Hematopoietic multipotent progenitor cell treated with erythropoietin and hydrocortisone succinate and interleukin-3 and kit ligand, for 8 days (in vitro differentiated cells): ENCODE data around the gene ZSWIM4.
"Not testable (repeated sequence)": the region's sequence is repeated elsewhere in the genome, so short reads cannot be mapped to it uniquely, and the experiment has no call there.

Experiments
- DNase-seq: peaks from one replicate; pipeline ENCODE4 v3.0.0-alpha.2; 2015

ZSWIM4 gene

DNA sequence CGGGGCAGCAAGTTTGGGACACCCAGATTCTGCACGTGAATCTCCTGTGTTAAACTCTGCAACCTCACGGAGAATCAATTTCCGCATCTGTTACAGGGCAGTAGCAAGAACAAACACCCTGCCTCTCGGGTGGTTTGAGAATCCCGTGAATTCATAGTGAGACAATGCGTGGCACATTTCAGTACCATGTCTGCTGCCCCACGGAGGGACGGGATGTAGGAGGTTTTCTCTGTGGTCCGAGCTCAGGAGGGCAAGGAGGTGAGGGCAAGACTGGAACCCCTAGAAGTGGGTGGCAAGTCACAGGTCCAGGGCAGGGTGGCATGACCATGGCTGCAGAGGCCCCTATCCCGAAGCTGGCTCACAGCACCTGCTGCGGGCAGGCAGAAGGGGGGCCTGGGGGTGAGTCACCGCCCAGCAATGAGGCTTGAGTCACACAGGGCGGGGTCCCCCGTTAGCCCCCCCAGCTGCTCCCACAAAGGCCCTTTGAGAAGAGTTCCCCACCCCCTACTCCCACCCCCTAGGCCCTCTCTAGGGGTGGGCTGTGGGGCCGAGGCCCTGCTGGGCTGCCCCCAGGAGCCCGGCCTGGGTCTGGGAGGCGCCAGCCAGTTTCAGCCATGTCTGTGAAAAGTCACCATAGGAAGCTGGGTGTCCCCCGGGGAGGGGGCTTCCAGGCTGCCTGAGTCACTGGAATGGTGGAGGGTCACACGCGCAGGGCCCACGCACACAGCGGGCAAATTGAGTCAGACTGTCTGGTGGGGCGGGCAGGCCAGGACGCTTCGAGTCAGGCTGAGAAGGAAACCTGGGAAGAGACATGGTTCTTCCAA is 55.9 kb downstream of the ZSWIM4 start:
- DNase-seq: peak; percentile 64

DNA sequence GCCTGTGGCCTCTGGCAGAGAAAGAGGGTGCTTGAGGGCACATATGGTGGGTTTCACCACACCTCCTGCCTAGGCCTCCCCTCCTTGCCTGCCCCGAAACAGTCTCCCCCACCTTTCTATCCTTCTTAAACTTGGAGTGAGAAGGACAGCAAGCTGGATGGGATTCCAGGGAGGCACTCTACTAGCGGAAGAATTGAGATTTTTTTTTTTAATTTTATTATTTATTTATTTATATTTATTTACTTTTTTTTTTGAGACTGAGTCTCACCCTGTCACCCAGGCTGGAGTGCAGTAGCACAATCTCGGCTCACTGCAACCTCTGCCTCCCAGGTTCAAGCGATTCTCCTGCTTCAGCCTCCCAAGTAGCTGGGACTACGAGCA is 56.5 kb downstream of the ZSWIM4 start:
- not testable (repeated sequence) for DNase-seq

DNA sequence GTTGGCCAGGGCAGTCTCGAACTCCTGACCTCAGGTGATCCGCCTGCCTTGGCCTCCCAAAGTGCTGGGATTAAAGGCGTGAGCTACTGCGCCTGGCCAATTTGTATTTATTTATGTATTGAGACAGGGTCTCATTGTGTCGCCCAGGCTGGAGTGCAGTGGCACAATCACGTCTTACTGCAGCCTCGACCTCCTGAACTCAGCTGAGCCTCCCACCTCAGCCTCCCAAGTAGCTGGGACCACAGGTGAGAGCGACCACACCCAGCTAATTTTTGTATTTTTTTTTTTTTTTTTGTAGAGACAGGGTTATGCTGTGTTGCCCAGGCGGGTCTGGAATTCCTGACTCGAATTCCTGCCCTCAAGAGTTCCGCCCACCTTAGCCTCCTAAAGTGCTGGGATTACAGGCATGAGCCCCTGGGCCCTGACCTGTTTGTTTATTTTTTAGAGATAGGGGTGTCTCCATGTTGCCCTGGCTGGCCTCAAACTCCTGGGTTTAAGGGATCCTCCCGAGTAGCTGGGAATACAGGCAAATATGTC is 57.0 kb downstream of the ZSWIM4 start:
- DNase-seq: not testable (repeated sequence)

DNA sequence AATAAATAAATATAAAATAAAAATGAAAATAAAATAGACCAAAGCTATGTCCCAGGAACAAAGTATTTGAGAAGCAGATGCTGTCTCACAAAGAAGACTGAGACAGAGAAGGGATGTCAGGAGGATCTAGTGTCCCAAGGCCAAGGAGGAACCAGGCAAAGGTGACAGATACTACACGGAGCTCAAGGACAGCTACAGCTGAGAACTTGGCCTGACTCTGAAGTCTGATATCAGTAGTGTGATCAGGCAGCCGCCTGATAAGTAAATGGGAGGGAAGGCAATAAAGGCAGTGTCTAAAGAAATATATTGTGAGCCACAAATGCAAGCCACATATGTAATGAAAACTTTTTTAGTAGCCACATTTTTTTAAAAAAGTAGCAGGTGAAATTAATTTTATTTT is 61.3 kb downstream of the ZSWIM4 start:
- peak; percentile 62 for DNase-seq

DNA sequence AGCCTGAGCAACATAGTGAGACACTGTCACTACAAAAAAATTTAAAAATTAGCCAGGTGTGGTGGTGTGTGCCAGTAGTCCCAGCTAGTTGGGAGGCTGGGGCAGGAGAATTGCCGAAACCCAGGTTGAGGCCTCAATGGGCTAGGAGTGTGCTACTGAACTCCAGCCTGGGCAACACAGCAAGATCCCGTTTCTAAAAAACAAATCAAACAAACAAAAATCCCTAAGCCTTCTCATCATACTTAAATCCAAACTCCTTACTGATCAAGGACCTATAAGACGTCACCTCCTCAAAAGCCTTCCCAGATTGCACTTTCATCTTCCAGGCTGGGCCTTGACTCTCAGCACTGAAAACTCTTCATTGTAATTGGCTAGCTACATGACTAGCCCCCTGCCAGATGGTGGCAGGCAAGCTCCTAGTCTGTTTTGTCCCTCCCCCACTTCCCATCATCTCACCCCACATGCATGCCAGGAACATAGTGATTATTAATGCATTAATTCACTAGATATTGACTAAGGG is 64.2 kb downstream of the ZSWIM4 start:
- DNase-seq: peak; percentile 56

DNA sequence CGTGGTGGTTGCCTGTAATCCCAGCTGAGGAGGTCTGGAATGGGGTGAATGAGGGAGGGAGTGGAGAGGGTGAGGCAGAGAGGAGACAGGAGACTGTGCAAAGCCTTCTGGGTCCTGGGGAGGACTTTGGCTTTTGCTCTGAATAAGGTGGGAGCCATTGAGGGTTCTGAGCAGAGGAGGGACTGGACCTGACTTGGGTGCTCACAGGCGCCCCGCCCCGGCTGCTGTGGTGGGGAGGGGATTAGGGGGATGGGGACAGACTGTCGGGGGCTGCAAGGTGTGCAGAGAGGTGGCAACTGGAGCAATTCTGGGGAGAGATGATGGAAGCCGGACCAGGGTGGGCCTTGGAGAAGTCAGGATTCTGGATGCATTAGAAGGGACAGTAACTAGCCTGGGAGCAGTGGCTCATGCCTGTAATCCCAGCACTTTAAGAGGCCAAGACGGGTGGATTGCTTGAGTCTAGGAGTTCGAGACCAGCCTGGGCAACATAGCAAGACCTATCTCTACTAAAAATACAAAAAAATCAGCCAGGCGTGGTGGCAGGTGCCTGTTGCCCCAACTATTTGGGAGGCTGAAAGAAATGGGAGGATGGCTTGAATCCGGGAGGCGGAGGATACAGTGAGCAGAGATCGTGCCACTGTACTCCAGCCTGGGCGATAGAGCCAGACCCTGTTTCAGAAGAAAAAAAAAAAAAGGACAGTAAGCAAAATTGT is 65.6 kb downstream of the ZSWIM4 start:
- DNase-seq: no peak

DNA sequence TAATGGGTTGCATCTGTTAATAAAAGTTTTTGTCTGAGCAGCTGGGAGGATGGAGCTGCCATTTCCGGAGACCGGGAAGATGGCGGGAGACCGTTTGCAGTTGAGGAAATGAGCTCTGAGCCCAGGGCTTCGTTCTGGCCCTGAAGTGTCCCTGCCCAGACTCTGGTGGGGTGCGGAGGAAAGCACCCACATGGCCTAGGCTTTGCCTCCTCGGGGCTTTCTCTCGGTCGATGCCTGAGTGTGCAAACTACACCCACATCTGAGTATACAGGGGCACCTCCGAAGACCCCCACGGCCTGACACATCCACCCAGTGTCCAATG is 66.1 kb downstream of the ZSWIM4 start:
- DNase-seq: no peak

DNA sequence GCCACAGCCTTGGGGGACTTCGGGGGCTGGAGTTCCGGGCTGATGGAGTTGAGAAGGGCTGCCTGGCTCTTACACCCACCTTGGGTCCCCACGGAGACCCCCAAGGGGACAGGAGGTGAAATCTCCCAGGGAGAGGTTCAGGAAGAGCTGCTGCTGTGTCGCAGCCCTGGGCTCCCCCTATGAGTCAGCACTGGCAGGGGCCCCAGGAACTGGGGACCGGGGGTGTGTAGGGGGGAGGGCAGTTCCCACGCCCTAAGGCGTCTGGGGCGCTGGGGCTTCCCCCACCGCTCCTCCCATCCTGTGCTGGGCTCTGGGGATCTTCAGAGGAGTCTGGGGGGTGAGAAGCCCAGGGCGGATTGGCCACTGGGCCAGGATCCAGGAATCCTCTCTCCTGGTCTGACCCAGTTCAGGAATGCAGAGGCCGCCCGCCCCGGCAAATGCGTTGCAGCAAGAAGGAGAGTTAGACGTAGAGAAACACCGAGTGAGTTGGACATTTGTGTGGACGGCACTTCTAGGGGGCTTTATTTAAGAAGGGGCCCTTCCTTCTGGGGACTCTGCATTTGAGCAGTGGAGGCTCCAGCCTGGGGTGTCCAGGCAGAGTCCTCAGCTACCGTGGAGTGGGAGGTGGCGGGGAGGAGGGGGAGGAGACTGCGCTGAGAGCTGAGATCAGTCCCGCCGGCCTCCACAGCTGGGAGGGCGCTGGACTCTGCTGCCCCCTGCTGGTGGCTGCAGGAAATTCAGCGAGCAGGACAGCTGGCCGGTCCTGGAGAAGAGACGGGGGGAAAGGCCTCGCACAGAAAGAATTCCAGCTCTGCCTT is 66.7 kb downstream of the ZSWIM4 start:
- peak; percentile 80 for DNase-seq

DNA sequence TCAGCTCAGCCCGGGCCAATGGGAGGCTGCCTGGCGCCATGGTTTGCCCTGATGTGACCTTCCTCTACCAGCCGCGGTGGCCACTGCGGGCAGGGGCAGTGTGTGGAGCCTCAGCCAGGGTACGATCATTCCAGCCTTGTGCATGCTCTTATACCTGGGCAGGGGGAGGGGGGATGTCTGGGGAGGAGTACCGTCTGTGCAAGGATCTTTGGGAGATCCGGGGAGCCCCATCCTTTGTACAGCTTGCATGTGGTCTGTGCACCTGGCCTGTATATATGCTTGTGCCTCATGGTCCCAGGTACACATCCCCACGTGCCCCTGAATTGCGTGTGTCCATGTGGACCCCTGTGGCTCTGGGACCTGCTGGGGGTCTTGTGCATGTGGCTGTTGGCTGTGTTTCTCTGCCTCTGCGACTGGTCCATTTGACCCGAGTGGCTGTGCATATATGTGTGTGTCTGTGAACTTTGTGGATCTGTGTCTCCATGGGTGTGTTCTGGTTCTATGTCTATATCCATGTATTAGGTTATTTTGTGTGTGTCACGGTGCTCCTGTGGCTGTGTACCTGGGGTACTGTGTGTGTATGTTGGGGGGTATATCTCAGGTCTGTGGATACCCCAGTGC is 68.9 kb downstream of the ZSWIM4 start:
- DNase-seq: no peak

DNA sequence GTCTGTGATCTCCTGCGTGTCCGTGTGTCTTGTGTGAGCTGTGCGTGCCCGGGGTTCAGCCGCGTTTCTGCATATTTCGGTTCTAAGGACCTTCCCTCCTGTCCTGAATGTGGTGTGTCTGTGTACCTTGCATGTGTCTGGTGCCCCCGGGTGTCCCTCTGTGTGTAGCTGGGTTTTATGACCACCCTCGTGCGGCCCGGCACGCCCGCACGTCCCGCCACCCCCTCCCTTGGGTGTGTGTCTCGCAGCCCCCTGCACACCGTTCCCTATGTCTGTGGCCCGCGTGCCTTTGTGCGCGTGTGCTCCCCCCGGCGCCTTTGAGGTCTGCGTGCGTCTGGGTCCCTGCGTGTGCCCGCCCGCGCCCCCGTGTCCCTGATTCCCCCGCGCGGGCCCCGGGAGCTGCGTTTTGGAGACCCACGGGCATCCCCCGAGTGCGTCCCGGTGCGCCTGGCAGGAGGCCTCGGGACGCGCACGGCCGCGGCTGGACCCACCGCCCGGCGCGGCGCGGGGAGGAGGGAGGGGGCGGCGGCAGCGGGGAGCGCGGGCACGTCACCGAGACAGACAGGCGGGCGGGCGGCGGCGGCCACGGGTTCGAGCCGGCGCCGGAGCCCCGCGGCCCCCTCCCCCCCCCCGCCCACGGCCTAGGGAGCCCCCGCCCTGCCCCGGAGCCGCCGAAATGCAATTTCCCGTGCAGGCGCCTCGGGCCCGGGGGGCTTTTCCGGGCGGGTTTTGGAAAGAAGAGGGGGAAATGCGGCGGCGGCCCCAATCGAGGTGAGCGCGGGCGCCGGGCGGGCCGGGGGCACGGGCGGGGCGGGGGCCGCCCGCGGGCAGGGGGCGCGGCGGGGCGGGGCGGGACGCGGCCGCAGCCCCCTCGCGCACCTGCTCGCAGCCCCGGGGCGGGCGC is 69.7 kb downstream of the ZSWIM4 start:
- DNase-seq: no peak

DNA sequence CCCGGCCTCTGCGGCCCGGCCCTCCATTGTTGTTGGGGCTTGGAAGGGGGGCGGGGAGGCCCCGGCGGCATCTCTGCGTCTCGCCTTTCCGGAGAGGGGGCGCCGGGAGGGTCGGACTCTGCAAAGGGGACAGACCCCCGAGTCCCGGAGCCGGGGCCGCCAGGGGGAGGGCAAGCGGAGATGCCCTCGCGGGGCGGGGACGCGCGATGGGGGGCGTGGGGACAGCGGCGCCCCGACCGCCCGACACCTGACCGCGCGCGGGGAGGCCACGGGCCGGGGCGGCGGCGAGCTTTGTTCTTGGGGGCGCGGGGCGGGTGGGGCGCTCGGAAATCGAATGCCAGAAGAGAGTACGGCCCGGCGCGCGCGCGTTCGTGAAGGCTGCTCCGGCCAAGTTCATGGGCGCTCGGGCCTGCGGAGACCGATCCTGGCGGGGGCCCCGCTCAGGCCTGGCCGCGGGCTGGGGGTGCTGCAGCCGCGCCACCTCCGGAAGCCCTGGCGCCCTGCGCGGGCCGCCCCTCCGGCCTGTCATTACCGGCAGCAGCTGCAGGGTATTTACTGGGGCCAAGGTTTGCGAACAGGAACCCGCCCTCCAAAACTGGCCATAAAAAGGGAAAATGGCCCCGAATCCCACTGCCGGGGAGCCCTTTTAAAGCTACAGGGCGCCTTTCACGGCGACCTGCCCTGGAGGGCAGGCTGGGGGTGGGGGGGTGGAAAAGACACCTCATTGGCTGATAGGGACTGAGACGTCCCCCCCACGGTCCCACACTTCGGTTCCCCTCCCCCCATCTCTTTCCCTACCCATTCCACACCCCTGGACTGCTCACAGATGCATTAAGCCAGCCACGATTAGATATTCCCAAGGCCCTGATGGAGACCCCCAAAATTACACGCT is 70.6 kb downstream of the ZSWIM4 start:
- DNase-seq: no peak

DNA sequence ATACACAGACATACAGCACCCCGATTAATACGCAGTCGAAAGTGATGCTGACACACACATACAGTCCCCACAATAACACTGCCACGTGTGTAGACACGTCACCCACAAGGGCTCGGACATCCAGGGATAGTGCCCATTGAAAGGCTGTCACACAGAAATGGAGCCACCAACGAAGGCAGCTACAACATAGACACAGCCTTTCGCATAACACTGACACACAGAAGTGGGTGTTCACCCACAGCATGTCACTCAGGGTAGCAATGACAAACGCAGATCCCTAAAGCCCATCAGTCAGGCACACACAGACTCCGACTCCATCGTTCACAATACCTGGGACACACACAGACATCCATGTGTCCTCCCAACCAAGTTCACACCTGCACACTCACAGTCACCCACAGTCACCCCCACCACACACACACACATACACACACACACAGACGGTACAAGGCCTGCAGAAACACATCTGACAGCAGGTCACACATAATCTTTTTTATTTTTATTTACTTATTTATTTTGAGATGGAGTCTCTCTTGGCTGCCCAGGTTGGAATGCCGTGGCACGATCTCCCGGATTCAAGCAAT is 71.3 kb downstream of the ZSWIM4 start:
- DNase-seq: no peak

DNA sequence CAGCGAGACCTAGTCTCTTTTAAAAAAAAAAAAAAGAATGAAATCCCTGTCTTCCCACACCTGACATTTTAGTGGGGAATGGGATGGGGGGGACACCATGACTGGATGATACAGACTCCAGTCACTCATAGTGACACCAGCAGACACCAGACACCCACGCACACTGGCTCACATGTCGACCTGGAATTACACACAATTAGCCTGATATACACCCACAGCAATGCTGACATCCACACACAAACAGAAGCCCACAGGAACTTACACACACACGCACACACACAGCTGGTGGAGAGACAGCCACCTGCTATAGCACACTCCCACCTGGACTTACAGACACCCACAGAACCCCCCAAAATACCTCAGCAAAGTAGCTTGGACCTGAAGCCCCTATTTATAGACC is 73.4 kb downstream of the ZSWIM4 start:
- DNase-seq: no peak

DNA sequence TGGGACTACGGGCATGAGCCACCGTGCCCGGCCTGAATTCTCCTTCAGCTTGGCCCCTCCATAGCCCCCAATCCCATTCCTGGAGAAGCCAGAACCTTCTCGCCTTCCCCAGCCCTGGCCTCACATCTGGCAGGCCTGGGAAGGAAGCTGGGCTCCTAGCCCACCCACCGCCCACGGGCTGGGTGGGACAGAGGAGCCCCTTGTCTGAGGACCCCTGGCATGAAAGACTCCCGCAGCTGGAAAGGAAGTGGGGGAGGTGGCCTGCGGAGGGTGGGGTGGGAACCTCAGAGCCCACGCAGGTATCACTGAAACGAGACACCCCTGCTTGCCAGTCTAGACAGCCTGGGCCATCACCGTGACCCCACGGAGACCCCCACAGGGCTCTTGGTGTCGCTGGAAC is 74.0 kb downstream of the ZSWIM4 start:
- DNase-seq: no peak

DNA sequence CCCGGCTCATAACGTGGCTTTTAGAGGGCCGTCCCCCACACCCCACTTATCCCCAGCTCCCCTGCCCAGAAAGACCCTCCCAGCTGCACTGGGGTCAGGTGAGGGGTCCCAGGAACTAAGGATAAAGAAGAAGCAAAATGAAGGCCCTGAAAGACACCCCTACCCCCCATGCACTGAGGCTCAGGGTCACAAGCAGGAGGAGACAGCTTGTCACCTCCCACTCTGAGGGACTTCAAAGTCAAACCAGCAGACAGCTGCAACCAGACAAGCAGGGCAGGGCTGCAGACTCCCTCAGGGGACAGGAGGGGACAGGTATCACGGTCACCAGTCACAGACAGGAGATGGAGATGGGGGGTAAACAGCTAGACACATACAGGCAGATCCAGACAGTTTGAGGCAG is 75.6 kb downstream of the ZSWIM4 start:
- no peak for DNase-seq

DNA sequence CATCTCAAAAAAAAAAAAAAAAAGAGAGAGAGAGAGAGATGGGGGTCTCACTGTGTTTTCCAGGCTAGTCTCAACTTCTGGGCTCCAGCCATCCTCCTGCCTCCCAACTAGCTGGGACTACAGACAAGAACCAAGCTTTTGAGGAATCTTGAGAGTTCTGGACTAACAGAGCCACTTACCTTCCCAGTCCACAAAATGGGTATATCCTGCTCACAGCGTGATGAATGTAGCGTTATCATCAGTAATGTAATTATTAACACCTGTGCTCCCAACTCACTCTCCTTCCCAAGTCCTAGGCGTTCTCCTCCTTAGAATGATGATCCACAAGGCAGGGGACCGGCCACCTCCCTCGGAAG is 77.1 kb downstream of the ZSWIM4 start:
- no peak for DNase-seq

DNA sequence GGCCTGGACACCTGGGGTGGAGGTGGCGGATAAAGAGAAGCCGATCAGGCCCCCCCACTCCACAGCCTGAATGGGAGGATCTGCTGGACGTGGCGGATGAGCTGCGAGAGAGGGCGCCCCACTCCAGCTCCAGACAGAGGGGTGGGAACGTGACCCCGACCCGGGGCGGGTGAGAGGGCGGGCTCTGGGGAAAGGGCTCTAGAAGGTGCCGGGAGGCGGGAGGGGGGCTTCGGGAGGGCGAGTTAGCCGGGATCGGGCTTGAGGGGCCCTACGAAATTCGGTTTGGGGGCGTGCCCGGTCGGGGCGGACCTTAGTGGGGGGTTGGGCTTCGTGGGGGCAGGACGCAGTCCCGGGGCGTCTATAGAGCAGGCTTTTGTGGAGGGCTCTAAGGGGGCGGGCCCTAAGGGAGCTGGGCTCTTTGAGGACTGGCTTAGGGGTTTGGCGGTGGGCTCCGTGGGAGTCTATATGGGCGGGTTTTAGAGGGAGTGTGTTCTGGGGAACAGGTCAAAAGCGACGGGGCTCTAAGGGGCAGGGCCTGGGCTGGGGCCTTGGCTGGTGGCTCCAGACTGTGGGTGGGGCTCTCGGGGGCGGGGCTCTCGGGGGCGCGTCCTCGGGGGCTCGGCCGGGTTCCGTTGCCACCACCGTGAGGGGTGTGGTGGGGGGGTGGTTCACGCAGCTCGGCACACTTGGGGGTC is 77.6 kb downstream of the ZSWIM4 start:
- peak; percentile 39 for DNase-seq

DNA sequence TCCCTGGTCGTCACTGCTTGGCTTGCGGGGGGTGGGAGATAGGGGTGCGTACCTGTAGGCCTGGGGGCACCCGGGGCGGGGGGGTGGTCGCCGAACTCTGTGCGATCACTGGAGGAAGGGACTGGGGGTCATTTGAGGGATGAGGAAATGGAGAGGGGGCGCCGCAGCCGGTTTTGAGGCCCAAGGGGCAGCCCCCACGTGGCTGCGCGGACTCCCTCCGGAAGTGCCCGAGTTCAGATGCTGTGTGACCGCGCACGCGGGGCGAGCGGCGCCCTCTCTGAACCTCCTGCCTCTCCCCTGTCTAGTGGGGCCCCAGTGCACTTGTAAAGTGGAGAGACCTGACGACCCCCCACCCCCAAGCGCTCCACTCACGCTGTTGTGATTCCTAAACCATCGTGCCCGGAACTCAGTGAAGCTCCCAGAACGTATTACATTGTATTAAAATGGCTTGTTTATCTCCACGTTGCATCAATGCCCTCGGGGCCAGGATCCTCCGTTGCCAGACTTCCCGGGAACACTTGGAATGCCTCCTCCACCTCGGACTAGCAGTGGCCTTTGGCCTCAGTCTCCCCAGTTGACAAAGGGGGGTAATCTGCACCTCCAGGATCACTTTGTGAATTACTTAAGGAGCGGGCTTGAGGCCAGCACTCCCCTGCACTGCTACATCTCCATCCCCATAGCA is 78.7 kb downstream of the ZSWIM4 start:
- no peak for DNase-seq

DNA sequence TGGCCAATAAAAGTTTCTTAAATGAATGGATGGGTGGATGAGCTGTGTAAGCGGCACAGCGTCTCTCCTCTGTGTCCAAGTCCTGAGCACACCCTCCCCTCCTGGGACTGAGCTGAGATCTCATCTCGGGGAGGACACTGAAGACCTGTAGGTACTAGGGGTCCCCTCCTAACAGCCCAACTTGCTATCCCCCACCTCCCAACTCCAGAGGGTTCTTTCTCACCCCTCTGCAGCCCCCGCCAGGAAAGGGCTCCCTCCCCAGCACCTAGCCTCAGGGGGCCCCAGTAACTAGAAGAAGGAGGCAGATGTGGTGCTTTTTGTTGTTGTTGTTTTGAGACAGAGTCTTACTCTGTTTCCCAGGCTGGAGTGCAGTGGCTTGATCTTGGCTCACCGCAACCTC is 80.6 kb downstream of the ZSWIM4 start:
- no peak for DNase-seq
